GM12892 (cell line): Measurements from ENCODE around the gene FCRLB.

Experiments
- POLR2A ChIP-seq: IDR thresholded peaks from 2 replicates; pipeline ENCODE4 v1.6.1; 2011; ENCODE audit warnings: low read depth, low read length, control low read depth
- TAF1 ChIP-seq: IDR thresholded peaks from 2 replicates; pipeline ENCODE4 v1.6.1; 2011; ENCODE audit warnings: low read depth, mild to moderate bottlenecking, control low read depth, low read length, borderline replicate concordance

DNA sequence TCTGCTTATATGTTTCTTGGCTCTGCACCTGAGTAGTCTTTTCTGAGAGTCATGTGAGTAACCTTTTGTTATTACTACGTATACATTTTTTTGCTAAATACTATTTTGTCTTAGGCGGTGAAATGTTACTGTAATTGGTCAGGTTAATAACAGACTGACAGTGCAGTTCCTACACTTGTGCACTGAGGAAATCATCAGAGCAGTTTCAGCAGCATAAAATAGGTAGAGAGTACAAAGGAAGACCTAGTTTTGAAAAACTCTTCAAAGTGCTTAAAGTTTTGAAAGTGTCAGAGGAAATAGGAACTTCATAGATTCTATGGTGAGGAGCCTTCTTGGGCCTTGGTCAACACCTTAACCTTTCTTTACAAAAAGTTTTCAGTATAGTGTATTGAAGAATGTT, 55.9 kb downstream of the FCRLB start:
- TF ChIP-seq POLR2A, result no peak
- no peak for TF ChIP-seq TAF1
